Fibroblast of villous mesenchyme (primary cell): ENCODE measurements around the gene PLEKHH1. TPM values are rescaled to one million over a fixed set of nuclear protein-coding genes. Genes with fewer than 3 reads are reported as not detected.

Source experiments
- DNase-seq: peaks from one replicate; pipeline ENCODE4 v3.0.0-alpha.2; 2010; ENCODE audit warnings: low read depth
- H3K4me3 ChIP-seq: 2 replicates; pipeline ENCODE4 v1.5.1; 2011; ENCODE audit warnings: low read depth, mild to moderate bottlenecking, low read length
- CTCF ChIP-seq: IDR thresholded peaks from 2 replicates; pipeline ENCODE4 v1.5.1; 2012; ENCODE audit warnings: low read depth, mild to moderate bottlenecking, low read length; ENCODE audit not compliant: insufficient read depth
- total RNA-seq: library from RNA; depleted of rRNA; stranded (reverse); fragments of >200 nt; gene quantifications from 2 replicates; pipeline ENCODE4 v1.2.3, GENCODE V29; 2012

Gene PLEKHH1
- total RNA-seq, 1 donor, result 0.43 TPM

DNA sequence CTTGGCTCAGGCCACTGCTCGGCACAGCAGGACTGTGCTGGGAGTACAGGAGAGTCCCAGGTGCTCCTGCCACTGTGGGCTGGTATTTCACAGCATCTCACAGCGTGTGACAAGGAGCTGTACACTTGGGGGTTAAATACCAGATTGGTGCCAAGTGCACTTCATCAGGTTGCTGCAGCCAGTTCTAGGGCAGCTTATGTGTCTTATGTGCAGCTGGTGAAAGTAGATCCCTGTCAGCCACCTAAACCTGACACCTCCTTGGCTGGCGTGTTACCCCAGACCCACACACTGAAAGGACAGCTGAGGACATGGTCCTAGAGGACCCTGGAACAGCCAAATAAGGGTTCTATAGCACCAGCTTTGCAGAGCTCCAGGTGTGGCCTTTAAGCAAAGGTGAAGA lies 18.9 kb downstream of the PLEKHH1 start:
- TF ChIP-seq CTCF, result no peak
- no peak for DNase-seq
- H3K4me3 ChIP-seq, result no peak overlapping the region

GRCh38 chr14:67553547-67553946 lies 20.5 kb downstream of the PLEKHH1 start:
- no peak for DNase-seq
- TF ChIP-seq CTCF, result no peak
- no peak overlapping the region for H3K4me3 ChIP-seq

DNA sequence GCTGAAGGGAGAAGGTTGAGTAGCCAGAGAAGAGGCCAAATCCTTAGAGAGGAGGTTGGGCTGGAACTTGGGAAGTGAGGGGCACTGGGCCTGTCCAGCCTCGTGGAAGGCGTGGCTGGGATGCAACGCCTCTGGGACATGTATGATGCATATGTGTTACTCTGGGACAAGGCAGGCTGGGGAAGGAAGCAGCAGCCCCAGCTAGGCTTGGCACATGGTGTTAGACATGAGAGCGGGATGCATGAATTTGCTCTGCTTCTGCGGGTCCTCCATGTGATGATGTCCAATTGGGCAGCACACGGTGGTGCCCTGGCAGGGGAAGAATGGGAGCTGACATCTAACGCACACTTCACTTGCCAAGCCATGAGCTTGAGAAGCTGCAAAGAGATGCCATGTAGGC lies 21.3 kb downstream of the PLEKHH1 start:
- no peak for DNase-seq
- no peak for TF ChIP-seq CTCF
- no peak overlapping the region for H3K4me3 ChIP-seq

DNA sequence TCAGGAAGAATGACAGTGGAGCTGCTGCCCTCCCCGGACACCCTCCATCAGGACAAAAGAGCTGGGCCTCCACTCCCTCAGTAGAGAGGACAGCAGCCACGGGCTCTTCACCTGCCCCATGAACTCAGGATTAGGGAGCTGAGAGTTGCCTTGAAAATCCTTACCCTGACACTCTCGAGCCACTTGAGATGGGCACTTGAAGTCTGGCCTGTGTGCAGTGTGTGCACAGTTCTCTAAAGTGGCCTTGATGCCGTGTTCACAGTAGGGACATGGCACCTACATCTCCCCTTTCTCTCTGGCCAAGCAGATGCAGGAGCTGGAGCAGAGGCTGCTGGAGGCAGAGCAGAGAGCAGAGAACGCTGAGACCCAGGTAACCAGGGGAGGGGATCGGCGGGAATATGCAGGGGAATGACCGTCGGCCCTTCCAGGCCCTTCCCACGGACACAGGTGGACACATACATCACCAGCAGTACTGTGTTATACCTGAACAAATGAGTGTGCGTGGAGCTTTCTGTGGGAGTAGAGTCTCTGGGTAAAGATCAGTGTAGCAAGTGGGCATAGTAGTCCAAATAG lies 22.5 kb downstream of the PLEKHH1 start:
- no peak overlapping the region for H3K4me3 ChIP-seq
- DNase-seq, result no peak
- no peak for TF ChIP-seq CTCF

- no peak for DNase-seq
- no peak for TF ChIP-seq CTCF
- H3K4me3 ChIP-seq, result no peak overlapping the region
These were observed 23.6 kb downstream of the PLEKHH1 start for GRCh38 chr14:67556671-67557070.

GRCh38 chr14:67557118-67557517 lies 24.0 kb downstream of the PLEKHH1 start:
- DNase-seq, result peak; percentile 24
- TF ChIP-seq CTCF, result no peak

GRCh38 chr14:67557656-67558055 lies 24.6 kb downstream of the PLEKHH1 start:
- no peak for DNase-seq
- TF ChIP-seq CTCF, result no peak
- no peak overlapping the region for H3K4me3 ChIP-seq

More at GRCh38 chr14:67557118-67557517, 24.0 kb downstream of the PLEKHH1 start:
- no peak overlapping the region for H3K4me3 ChIP-seq
